Adrenal gland (tissue), 5 donors: ENCODE measurements around the gene ESYT2.

ENCODE experiments used
- CTCF ChIP-seq, 6 experiments: fragments of 450-650 bp in 4 of 6; fragments of 200-600 bp in 2 of 6; sonication (generic) in 1 of 6; IDR thresholded peaks; 1 replicate in 5 of 6; 2 replicates in 1 of 6; pipeline versions ENCODE4 v1.5.1 to v1.8.0; 2016 to 2021; ENCODE audit warnings: antibody characterized with exemption in 6 of 6, mild to moderate bottlenecking in 2 of 6, moderate library complexity in 1 of 6
- POLR2A ChIP-seq, 2 donors: fragments of 450-650 bp; IDR thresholded peaks; one replicate each; pipeline ENCODE4 v1.6.1; 2017; ENCODE audit warnings: antibody characterized with exemption in 2 of 2, mild to moderate bottlenecking in 2 of 2, moderate library complexity in 1 of 2
- donor health status: DM: no; HTN: no; CAD: no.

GRCh38 chr7:158747408-158747807 is 81.9 kb downstream of the ESYT2 start:
- TF ChIP-seq CTCF (IDR thresholded peaks at IDR 0.05): no peak
- no peak for TF ChIP-seq POLR2A (IDR thresholded peaks at IDR 0.05)
